Breast epithelium (tissue), 4 donors: ENCODE data around the gene MEF2B. TPM values are rescaled to one million over a fixed set of nuclear protein-coding genes. Genes with fewer than 3 reads are reported as not detected.

ENCODE experiments used
- DNase-seq, 2 donors: peaks; one replicate each; pipeline ENCODE4 v3.0.0-alpha.2; 2019; ENCODE audit warnings: low spot score in 2 of 2
- H3K27ac ChIP-seq, 2 donors: fragments of 200-600 bp; sonication (generic) in 1 of 2; one replicate each; pipeline ENCODE4 v1.5.1; 2016 to 2019; ENCODE audit warnings: mild to moderate bottlenecking in 1 of 2
- H3K27me3 ChIP-seq, 2 donors: fragments of 200-600 bp; sonication (generic) in 1 of 2; one replicate each; pipeline versions ENCODE4 v1.5.1 to v1.6.0; 2017 to 2019; ENCODE audit warnings: control low read depth in 1 of 2, mild to moderate bottlenecking in 1 of 2
- H3K36me3 ChIP-seq: fragments of 200-600 bp; one replicate; pipeline ENCODE4 v1.5.1; 2019
- H3K4me1 ChIP-seq, 2 donors: fragments of 200-600 bp; sonication (generic); one replicate each; pipeline ENCODE4 v1.5.1; 2016 to 2019; ENCODE audit warnings: control low read depth in 1 of 2
- H3K4me3 ChIP-seq, 3 donors: fragments of 200-600 bp; sonication (generic); 1 replicate in 2 of 3; 2 replicates in 1 of 3; pipeline ENCODE4 v1.5.1; 2016 to 2019; ENCODE audit warnings: mild to moderate bottlenecking in 3 of 3, moderate library complexity in 2 of 3
- H3K9me3 ChIP-seq, 2 donors: fragments of 200-600 bp; sonication (generic) in 1 of 2; one replicate each; pipeline ENCODE4 v1.5.1; 2016 to 2019; ENCODE audit warnings: control low read depth in 1 of 2
- CTCF ChIP-seq, 3 donors: fragments of 450-650 bp; IDR thresholded peaks; one replicate each; pipeline ENCODE4 v1.5.1; 2016 to 2017; ENCODE audit warnings: antibody characterized with exemption in 3 of 3, mild to moderate bottlenecking in 3 of 3, moderate library complexity in 3 of 3
- POLR2A ChIP-seq: fragments of 450-650 bp; IDR thresholded peaks from one replicate; pipeline ENCODE4 v1.6.1; 2016; ENCODE audit warnings: antibody characterized with exemption, mild to moderate bottlenecking, moderate library complexity
- POLR2AphosphoS5 ChIP-seq, 3 donors: sonication (generic); formaldehyde crosslinking; IDR thresholded peaks; one replicate each; pipeline ENCODE4 v1.6.1; 2017; ENCODE audit warnings: antibody characterized with exemption in 3 of 3
- intact Hi-C: fragments of 100-400 bp; cut with DNase I; formaldehyde crosslinking; loops from one replicate; pipeline ENCODE4 v1.15.1; 2023; ENCODE audit warnings: low total_unique reads
- total RNA-seq, 3 donors: library from RNA; depleted of rRNA; stranded (reverse); fragments of >200 nt; gene quantifications; one replicate each; pipeline ENCODE4 v1.1.0, GENCODE V29; 2016

Gene MEF2B
- total RNA-seq, 3 donors from 2014 or later: 0.59 to 0.64 TPM; not detected in 1

- H3K4me1 ChIP-seq: no peaks in the 10 kb centered on the region
- no peak for DNase-seq
- H3K4me3 ChIP-seq: no peak overlapping the region
- H3K27me3 ChIP-seq: no peaks in the 10 kb centered on the region
- no peaks in the 10 kb centered on the region for H3K36me3 ChIP-seq
- intact Hi-C loops: no loop called here
- no peaks in the 10 kb centered on the region for H3K9me3 ChIP-seq
- no peak overlapping the region for H3K27ac ChIP-seq
- no peak for TF ChIP-seq POLR2A
- no peak for TF ChIP-seq POLR2AphosphoS5 (IDR thresholded peaks at IDR 0.05)
- no peak for TF ChIP-seq CTCF (IDR thresholded peaks at IDR 0.05)
Observed at GRCh38 chr19:19113040-19113626, 56.9 kb downstream of the MEF2B start.

GRCh38 chr19:19111967-19112580 is 58.0 kb downstream of the MEF2B start:
- H3K27me3 ChIP-seq: no peaks in the 10 kb centered on the region
- TF ChIP-seq CTCF (IDR thresholded peaks at IDR 0.05) (no peak), POLR2AphosphoS5 (IDR thresholded peaks at IDR 0.05) (no peak), POLR2A (no peak)
- DNase-seq: no peak
- no peak overlapping the region for H3K4me3 ChIP-seq
- no peak overlapping the region for H3K27ac ChIP-seq
- no peaks in the 10 kb centered on the region for H3K36me3 ChIP-seq
- no peaks in the 10 kb centered on the region for H3K4me1 ChIP-seq
- H3K9me3 ChIP-seq: no peaks in the 10 kb centered on the region
- intact Hi-C loops: no loop called here

- no peak overlapping the region for H3K4me3 ChIP-seq
- H3K9me3 ChIP-seq: no peaks in the 10 kb centered on the region
- H3K27ac ChIP-seq: no peak overlapping the region
- TF ChIP-seq POLR2A (no peak), POLR2AphosphoS5 (IDR thresholded peaks at IDR 0.05) (no peak), CTCF (IDR thresholded peaks at IDR 0.05) (no peak)
- intact Hi-C loops: no loop called here
- DNase-seq: no peak
- no peaks in the 10 kb centered on the region for H3K27me3 ChIP-seq
- H3K4me1 ChIP-seq: no peaks in the 10 kb centered on the region
- H3K36me3 ChIP-seq: no peaks in the 10 kb centered on the region
Observed at GRCh38 chr19:19111136-19111835, 58.8 kb downstream of the MEF2B start.

- intact Hi-C loops: no loop called here
- H3K27me3 ChIP-seq: no peaks in the 10 kb centered on the region
- H3K27ac ChIP-seq: no peak overlapping the region
Observed at GRCh38 chr19:19110410-19111135, 59.5 kb downstream of the MEF2B start.

More at GRCh38 chr19:19110410-19111135, 59.5 kb downstream of the MEF2B start:
- peak overlapping the region in 2 of 3 donors; percentile 8 to 25 for H3K4me3 ChIP-seq
- H3K9me3 ChIP-seq: no peaks in the 10 kb centered on the region
- TF ChIP-seq POLR2A (no peak), POLR2AphosphoS5 (IDR thresholded peaks at IDR 0.05) (no peak), CTCF (IDR thresholded peaks at IDR 0.05) (no peak)
- no peak for DNase-seq
- no peaks in the 10 kb centered on the region for H3K4me1 ChIP-seq
- H3K36me3 ChIP-seq: no peaks in the 10 kb centered on the region
